ENCODE results near the gene ADGRG2.

ADGRG2 gene

DNA sequence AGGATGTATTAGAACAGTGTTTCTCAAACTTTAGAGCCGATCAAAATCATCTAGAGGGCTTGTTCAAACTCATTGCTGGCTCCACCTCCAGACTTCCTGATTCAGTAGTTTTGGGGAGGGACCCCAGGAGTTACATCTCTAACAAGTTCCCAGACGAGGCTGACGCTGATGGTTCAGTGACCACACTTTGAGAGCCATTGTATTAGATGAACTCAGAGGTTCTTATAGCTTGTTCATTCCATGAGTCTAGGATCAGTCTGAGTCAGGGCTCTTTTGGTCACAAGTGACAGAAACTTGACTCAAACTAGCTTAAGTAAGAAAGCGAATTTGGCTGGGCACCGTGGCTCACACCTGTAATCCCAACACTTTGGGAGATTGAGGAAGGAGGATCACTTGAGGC, 11.5 kb upstream of the ADGRG2 start:
- CTCF ChIA-PET: no interaction called here

DNA sequence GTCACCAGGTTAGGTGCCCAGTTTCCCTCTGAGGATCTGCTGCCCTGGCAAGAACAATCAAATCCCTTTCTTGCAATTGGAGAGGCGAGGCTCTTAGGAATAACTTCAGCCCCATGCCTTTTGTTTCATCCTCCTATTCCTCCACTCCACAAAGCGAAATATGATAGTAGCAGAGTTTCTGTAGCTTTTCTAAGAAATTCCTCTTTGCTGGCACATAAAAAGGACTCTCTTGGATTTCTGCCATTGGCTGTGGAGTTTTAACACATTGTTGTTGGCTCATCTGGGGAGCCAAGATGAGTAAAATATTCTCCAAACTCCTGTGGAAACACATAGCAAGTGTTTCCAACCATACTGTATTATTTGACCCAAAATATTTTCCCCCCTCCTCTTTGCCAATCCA, 11.0 kb upstream of the ADGRG2 start:
- ChIA-PET POLR2A (no interaction called here), CTCF (no interaction called here)
- no peak for TF ChIP-seq NFRKB (IDR thresholded peaks at IDR 0.05)
- no peak for DNase-seq (ENCODE audit: extremely low spot score)

More for the DNA sequence above, 11.5 kb upstream of the ADGRG2 start:
- TF ChIP-seq NFRKB (IDR thresholded peaks at IDR 0.05) (no peak), TARDBP (IDR thresholded peaks at IDR 0.05) (no peak), CTBP1 (IDR thresholded peaks at IDR 0.05; ENCODE audit: borderline replicate concordance) (no peak), L3MBTL2 (conservative IDR thresholded peaks at IDR 0.05) (no peak), HDGF (IDR thresholded peaks at IDR 0.05; ENCODE audit: borderline replicate concordance) (no peak), BHLHE40 (IDR thresholded peaks at IDR 0.05; ENCODE audit: borderline replicate concordance) (no peak), SUZ12 (IDR thresholded peaks at IDR 0.05) (no peak)
- POLR2A ChIA-PET: no interaction called here
- no peak for DNase-seq (ENCODE audit: extremely low spot score)

GRCh38 chrX:19130628-19131027, 8.4 kb upstream of the ADGRG2 start:
- CTCF ChIA-PET: interaction anchor here (0.7 kb wide), 2 partner anchors 9 to 22 kb away, joined by 3 to 4 read pairs; no protein-coding TSS in a partner anchor
- no peak for DNase-seq (ENCODE audit: extremely low spot score)

DNA sequence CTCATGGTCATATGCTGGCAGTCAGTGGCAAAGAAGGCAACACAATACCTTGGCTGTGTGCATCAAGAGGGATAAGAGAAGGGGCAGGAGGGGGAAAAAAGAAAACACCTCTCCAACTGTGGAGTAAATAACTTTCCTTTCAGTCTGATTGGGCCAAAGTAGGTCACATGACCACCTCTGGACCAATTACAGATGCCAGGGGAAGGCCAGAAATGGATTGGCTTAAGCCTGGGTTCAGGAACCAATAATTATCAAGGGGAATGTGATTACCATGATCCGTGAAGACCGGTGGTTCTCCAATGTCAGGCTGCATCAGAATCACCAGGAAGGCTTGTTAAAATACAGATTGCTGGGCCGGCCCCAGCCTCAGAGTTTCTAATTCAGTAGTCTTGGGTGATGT, 7.4 kb upstream of the ADGRG2 start:
- ChIA-PET CTCF (interaction anchor here (0.7 kb wide), 1 partner anchor 23 kb away, joined by 4 read pairs; no protein-coding TSS in a partner anchor), POLR2A (no interaction called here)
- TF ChIP-seq, protein P1, sequence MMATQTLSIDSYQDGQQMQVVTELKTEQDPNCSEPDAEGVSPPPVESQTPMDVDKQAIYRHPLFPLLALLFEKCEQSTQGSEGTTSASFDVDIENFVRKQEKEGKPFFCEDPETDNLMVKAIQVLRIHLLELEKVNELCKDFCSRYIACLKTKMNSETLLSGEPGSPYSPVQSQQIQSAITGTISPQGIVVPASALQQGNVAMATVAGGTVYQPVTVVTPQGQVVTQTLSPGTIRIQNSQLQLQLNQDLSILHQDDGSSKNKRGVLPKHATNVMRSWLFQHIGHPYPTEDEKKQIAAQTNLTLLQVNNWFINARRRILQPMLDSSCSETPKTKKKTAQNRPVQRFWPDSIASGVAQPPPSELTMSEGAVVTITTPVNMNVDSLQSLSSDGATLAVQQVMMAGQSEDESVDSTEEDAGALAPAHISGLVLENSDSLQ (IDR thresholded peaks at IDR 0.05): no peak
- TF ChIP-seq L3MBTL2 (conservative IDR thresholded peaks at IDR 0.05): no peak
- TF ChIP-seq SUZ12 (IDR thresholded peaks at IDR 0.05): no peak
- no peak for TF ChIP-seq TARDBP (IDR thresholded peaks at IDR 0.05)
- no peak for TF ChIP-seq CTBP1 (IDR thresholded peaks at IDR 0.05; ENCODE audit: borderline replicate concordance)
- no peak for TF ChIP-seq ARNT (IDR thresholded peaks at IDR 0.05)
- TF ChIP-seq BHLHE40 (IDR thresholded peaks at IDR 0.05; ENCODE audit: borderline replicate concordance): no peak
- TF ChIP-seq ELF4 (IDR thresholded peaks at IDR 0.05): no peak
- no peak for TF ChIP-seq HDGF (IDR thresholded peaks at IDR 0.05; ENCODE audit: borderline replicate concordance)
- TF ChIP-seq LEF1 (IDR thresholded peaks at IDR 0.05; ENCODE audit: borderline replicate concordance): no peak
- TF ChIP-seq FOXA1 (IDR thresholded peaks at IDR 0.05): no peak
- no peak for TF ChIP-seq ZNF384 (IDR thresholded peaks at IDR 0.05)
- TF ChIP-seq SP1 (IDR thresholded peaks at IDR 0.05): no peak
- TF ChIP-seq NFRKB (IDR thresholded peaks at IDR 0.05): no peak
- no peak for TF ChIP-seq FOXK2 (IDR thresholded peaks at IDR 0.05)
- no peak for TF ChIP-seq FOXM1 (IDR thresholded peaks at IDR 0.05; ENCODE audit: borderline replicate concordance)
- no peak for DNase-seq (ENCODE audit: extremely low spot score)

More at GRCh38 chrX:19130628-19131027, 8.4 kb upstream of the ADGRG2 start:
- TF ChIP-seq LEF1 (IDR thresholded peaks at IDR 0.05; ENCODE audit: borderline replicate concordance): no peak
- no peak for TF ChIP-seq TARDBP (IDR thresholded peaks at IDR 0.05)
- TF ChIP-seq NFRKB (IDR thresholded peaks at IDR 0.05): no peak
- TF ChIP-seq ARNT (IDR thresholded peaks at IDR 0.05): no peak
- no peak for TF ChIP-seq ZNF384 (IDR thresholded peaks at IDR 0.05)
- TF ChIP-seq ELF4 (IDR thresholded peaks at IDR 0.05): no peak
- no peak for TF ChIP-seq SP1 (IDR thresholded peaks at IDR 0.05)
- TF ChIP-seq FOXM1 (IDR thresholded peaks at IDR 0.05; ENCODE audit: borderline replicate concordance): no peak
- no peak for TF ChIP-seq HDGF (IDR thresholded peaks at IDR 0.05; ENCODE audit: borderline replicate concordance)
- TF ChIP-seq CTBP1 (IDR thresholded peaks at IDR 0.05; ENCODE audit: borderline replicate concordance): no peak
- TF ChIP-seq SUZ12 (IDR thresholded peaks at IDR 0.05): no peak
- no peak for TF ChIP-seq FOXA1 (IDR thresholded peaks at IDR 0.05)
- POLR2A ChIA-PET: no interaction called here

GRCh38 chrX:19127649-19128168, 5.4 kb upstream of the ADGRG2 start:
- TF ChIP-seq ELF4 (IDR thresholded peaks at IDR 0.05): no peak
- DNase-seq (ENCODE audit: extremely low spot score): no peak
- ChIA-PET CTCF (no interaction called here), POLR2A (no interaction called here)

DNA sequence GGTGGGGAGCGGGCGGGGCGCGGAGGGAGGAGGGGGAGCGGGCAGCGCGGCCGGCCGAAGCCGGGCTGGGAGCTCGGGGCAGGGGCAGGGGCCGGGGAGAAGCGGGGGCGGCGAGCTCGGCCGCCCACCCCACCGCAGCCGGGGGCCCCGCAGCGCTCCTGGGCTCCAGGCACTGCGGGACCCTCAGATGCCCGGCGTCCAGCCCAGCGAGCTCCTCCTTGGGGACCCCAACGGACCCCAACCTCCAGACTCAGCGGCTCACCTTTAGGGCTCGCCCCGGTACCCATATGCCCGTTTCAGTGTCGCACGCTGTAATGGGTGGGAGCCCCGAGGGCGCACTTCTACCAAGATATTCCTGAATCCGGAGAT, 357 bp upstream of the ADGRG2 start:
- TF ChIP-seq FOXA1 (IDR thresholded peaks at IDR 0.05) (no peak), ZNF384 (IDR thresholded peaks at IDR 0.05) (no peak), LEF1 (IDR thresholded peaks at IDR 0.05; ENCODE audit: borderline replicate concordance) (no peak), CTBP1 (IDR thresholded peaks at IDR 0.05; ENCODE audit: borderline replicate concordance) (no peak), TARDBP (IDR thresholded peaks at IDR 0.05) (no peak), NFRKB (IDR thresholded peaks at IDR 0.05) (no peak), SP1 (IDR thresholded peaks at IDR 0.05) (no peak), L3MBTL2 (conservative IDR thresholded peaks at IDR 0.05) (no peak), ELF4 (IDR thresholded peaks at IDR 0.05) (no peak), ARNT (IDR thresholded peaks at IDR 0.05) (no peak), FOXM1 (IDR thresholded peaks at IDR 0.05; ENCODE audit: borderline replicate concordance) (no peak), FOXK2 (IDR thresholded peaks at IDR 0.05) (no peak)
- TF ChIP-seq, protein P1 (IDR thresholded peaks at IDR 0.05): no peak
- CTCF ChIA-PET: no interaction called here
- POLR2A ChIA-PET: no interaction called here
- no peak for DNase-seq (ENCODE audit: extremely low spot score)

- CTCF ChIA-PET: interaction anchor here (0.7 kb wide), 1 partner anchor 10 kb away, joined by 3 read pairs; no protein-coding TSS in a partner anchor
- TF ChIP-seq FOXK2 (IDR thresholded peaks at IDR 0.05) (no peak), FOXM1 (IDR thresholded peaks at IDR 0.05; ENCODE audit: borderline replicate concordance) (no peak), ARNT (IDR thresholded peaks at IDR 0.05) (no peak), ELF4 (IDR thresholded peaks at IDR 0.05) (no peak), LEF1 (IDR thresholded peaks at IDR 0.05; ENCODE audit: borderline replicate concordance) (no peak), ZNF384 (IDR thresholded peaks at IDR 0.05) (no peak)
- POLR2A ChIA-PET: no interaction called here
- no peak for DNase-seq (ENCODE audit: extremely low spot score)
Observed at GRCh38 chrX:19121466-19121865, 802 bp downstream of the ADGRG2 start.
